Heart left ventricle (tissue), 13 donors: ENCODE results near the gene CREBBP.

Source experiments
- POLR2A ChIP-seq, 2 donors: fragments of 450-650 bp; IDR thresholded peaks; one replicate each; pipeline ENCODE4 v1.6.1; 2017; ENCODE audit warnings: antibody characterized with exemption in 2 of 2, mild to moderate bottlenecking in 2 of 2, moderate library complexity in 2 of 2
- TF ChIP-seq, protein P1 (sequence below), 12 donors: fragments of 200-600 bp; sonication (generic) in 4 of 12; IDR thresholded peaks; one replicate each; pipeline versions ENCODE4 v1.5.0 to v1.8.0; 2018 to 2022; ENCODE audit warnings: antibody characterized with exemption in 12 of 12, mild to moderate bottlenecking in 5 of 12
- donor health status: ischemic (EF 13 %, LVEDD 7.1; RV severe dilation, severe dysfunction).
- donor health status: DM: no; HTN: yes; CAD: no.
- donor health status: DM: no; HTN: no; CAD: no.
- donor health status: ischemic (EF 25% LVEDD 6.9; RV normal size, moderate dysfunction).
- donor health status: ischemic (EF 25% LVEDD 5.7; RV mildly dilated, moderate dysfunction).
- donor health status: ischemic (EF 35%, LVEDD 5.7; RV mildly dilated, moderate dysfunction).
- donor health status: nonischemic (EF 11% LVEDD 7.7; RV severe dilation, severe dysfunction).
- donor health status: DM: yes; HTN: yes; CAD: no.
- donor health status: PGD.
- donor health status: ischemic (EF 29% LVEDD 5.4; RV normal size, mild dysfunction).
- donor health status: nonischemic (EF 23%, LVEDD 6.1; RV moderate dilation, normal function).

DNA sequence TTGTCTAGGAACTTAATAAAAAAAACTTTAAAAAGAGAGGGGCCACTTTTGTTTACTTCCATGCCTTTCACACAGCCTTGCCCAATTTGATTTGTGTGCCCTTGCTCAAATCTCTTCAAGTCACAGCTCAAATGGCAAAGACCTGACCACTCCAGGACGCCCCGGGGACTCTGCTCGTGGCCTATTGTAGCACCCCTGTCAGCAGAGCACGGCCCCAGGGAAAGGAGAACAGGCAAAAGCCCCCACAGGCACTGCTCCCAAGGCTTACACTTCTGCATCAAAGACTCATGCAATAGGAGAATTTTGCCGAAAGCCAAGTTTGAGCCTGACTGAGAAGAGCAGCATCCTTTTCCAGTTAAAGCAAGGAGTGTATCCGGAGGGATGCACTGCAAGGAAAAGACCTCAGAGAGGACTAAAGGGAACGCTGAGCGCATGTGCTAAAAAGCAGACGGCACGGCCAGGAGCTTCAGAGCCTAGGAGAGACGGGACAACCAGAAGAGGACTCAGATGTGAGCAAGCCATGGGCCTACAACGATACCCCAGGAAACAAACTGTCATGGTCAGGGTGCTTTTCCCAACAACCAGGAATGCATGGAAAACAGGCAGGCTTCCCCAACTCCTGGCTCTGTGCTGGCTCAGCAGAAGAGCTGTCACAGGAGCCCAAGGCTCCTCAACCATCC is 8.2 kb downstream of the CREBBP start:
- TF ChIP-seq, protein P1, sequence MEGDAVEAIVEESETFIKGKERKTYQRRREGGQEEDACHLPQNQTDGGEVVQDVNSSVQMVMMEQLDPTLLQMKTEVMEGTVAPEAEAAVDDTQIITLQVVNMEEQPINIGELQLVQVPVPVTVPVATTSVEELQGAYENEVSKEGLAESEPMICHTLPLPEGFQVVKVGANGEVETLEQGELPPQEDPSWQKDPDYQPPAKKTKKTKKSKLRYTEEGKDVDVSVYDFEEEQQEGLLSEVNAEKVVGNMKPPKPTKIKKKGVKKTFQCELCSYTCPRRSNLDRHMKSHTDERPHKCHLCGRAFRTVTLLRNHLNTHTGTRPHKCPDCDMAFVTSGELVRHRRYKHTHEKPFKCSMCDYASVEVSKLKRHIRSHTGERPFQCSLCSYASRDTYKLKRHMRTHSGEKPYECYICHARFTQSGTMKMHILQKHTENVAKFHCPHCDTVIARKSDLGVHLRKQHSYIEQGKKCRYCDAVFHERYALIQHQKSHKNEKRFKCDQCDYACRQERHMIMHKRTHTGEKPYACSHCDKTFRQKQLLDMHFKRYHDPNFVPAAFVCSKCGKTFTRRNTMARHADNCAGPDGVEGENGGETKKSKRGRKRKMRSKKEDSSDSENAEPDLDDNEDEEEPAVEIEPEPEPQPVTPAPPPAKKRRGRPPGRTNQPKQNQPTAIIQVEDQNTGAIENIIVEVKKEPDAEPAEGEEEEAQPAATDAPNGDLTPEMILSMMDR (IDR thresholded peaks at IDR 0.05): no peak
- TF ChIP-seq POLR2A (IDR thresholded peaks at IDR 0.05): no peak
